GM10248 (cell line): ENCODE measurements around the gene JPT1.
"Not testable (repeated sequence)": the region's sequence is repeated elsewhere in the genome, so short reads cannot be mapped to it uniquely, and the experiment has no call there.

Experiments used
- CTCF ChIA-PET: fragments of 300-600 bp; sonication (Branson Sonifier 250); formaldehyde crosslinking; extraction: SDS; loops from one replicate; lab custom pipeline; 2021; ENCODE audit warnings: antibody characterized with exemption; lab: Yijun Ruan, JAX
- POLR2A ChIA-PET: fragments of 350-650 bp; sonication (Branson Sonifier 250); formaldehyde crosslinking; extraction: SDS; loops from one replicate; lab custom pipeline; 2020; ENCODE audit warnings: antibody characterized with exemption; lab: Yijun Ruan, JAX
- DNase-seq: peaks from one replicate; pipeline ENCODE4 v3.0.0; 2012; ENCODE audit errors: extremely low spot score
- CTCF ChIP-seq: IDR thresholded peaks from 2 replicates; pipeline ENCODE4 v1.5.1; 2012; ENCODE audit warnings: mild to moderate bottlenecking, low read depth; ENCODE audit errors: extremely low read depth, missing control alignments, control extremely low read depth

Gene JPT1

GRCh38 chr17:75131278-75132017 lies 22.9 kb downstream of the JPT1 start, which contains the start of gene NT5C:
Gene NT5C, minus strand, starts transcription at chr17:75131742. Its CDS starts 35 bp downstream, at chr17:75131707.
- peak; percentile 92 for DNase-seq
- peak; percentile 73 for TF ChIP-seq CTCF
- CTCF ChIA-PET, result interaction anchor here (0.7 to 17.2 kb wide), 34 partner anchors 10 to 498 kb away, joined by 3 to 338 read pairs (median 6); partner anchors contain the start of genes ARMC7, JPT1, MIF4GD and MRPL58
- POLR2A ChIA-PET, result interaction anchor here (0.8 to 1.3 kb wide), 2 partner anchors 18 to 23 kb away, joined by 3 to 5 read pairs; partner anchors contain the start of gene JPT1

- peak; percentile 56 for DNase-seq
- TF ChIP-seq CTCF, result peak; percentile 72
- CTCF ChIA-PET, result interaction anchor here (0.7 to 17.2 kb wide), 32 partner anchors 11 to 212 kb away, joined by 3 to 338 read pairs (median 6); partner anchors contain the start of genes ARMC7, JPT1, MIF4GD and MRPL58
- POLR2A ChIA-PET, result interaction anchor here (0.6 to 1.3 kb wide), 2 partner anchors 17 to 725 kb away, joined by 5 to 11 read pairs; partner anchors contain the start of gene WBP2
Observed at GRCh38 chr17:75130632-75131277, 23.6 kb downstream of the JPT1 start.

GRCh38 chr17:75130059-75130631 lies 24.2 kb downstream of the JPT1 start:
- ChIA-PET CTCF (interaction anchor here (1.0 to 17.2 kb wide), 16 partner anchors 12 to 211 kb away, joined by 3 to 338 read pairs (median 6); partner anchors contain the start of genes ARMC7, JPT1, MRPL58 and SUMO2), POLR2A (interaction anchor here (0.6 kb wide), 1 partner anchor 725 kb away, joined by 11 read pairs; the partner anchor contains the start of gene WBP2)
- no peak for DNase-seq
- TF ChIP-seq CTCF, result no peak

GRCh38 chr17:75129576-75129975 lies 24.7 kb downstream of the JPT1 start:
- ChIA-PET POLR2A (interaction anchor here (1.0 kb wide), 1 partner anchor 80 kb away, joined by 4 read pairs; no protein-coding TSS in a partner anchor), CTCF (interaction anchor here (1.1 to 17.2 kb wide), 8 partner anchors 12 to 168 kb away, joined by 3 to 338 read pairs (median 5); partner anchors contain the start of genes ARMC7 and SUMO2)
- TF ChIP-seq CTCF, result no peak
- DNase-seq, result no peak

- no peak for DNase-seq
- CTCF ChIA-PET, result interaction anchor here (1.1 to 17.2 kb wide), 6 partner anchors 11 to 167 kb away, joined by 4 to 338 read pairs (median 12); partner anchors contain the start of gene ARMC7
- POLR2A ChIA-PET, result interaction anchor here (1.0 kb wide), 1 partner anchor 79 kb away, joined by 4 read pairs; no protein-coding TSS in a partner anchor
- TF ChIP-seq CTCF, result no peak
Observed at GRCh38 chr17:75128694-75129505, 25.4 kb downstream of the JPT1 start.

- POLR2A ChIA-PET, DNase-seq: not testable (repeated sequence)
- CTCF ChIA-PET, result interaction anchor here (1.1 to 17.2 kb wide), 3 partner anchors 10 to 22 kb away, joined by 3 to 338 read pairs (median 6); partner anchors contain the start of gene ARMC7
Observed at GRCh38 chr17:75127936-75128335, 26.4 kb downstream of the JPT1 start.
